HS-5 (cell line): ENCODE results near the gene EDC3.

Experiments
- DNase-seq: peaks from one replicate; pipeline ENCODE4 v3.0.0-alpha.2; 2012; ENCODE audit warnings: low read depth

EDC3 gene

GRCh38 chr15:74625693-74626092 lies 70.1 kb downstream of the EDC3 start:
- DNase-seq: no peak

DNA sequence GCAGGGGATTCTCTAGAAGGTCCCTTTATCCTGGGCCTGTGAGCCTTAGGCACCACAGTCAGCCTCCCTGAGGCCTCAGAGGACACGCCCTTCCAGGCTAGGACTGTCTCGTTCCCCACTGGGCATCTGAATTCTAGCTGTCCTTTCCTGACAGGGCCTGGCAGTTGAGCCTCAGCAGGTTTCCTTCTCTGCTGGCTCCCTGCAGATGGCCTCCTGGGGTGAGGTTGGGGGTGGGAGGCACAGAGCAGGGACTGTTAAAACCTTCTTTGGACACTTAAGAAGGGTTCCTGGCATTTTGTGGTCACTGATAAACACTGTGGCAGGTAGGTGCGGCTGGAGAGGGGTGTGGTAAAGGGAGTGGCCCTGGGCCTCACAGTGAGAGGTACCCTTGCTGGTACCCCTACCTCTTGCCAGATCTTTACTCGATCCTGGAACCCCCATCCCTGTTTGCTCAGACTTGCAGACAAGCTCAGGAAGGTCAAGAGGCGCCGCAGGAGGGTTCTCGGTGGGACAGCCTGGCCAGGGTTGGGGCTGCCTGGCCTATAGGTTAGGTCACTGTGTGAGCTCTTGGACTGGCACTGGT lies 71.7 kb downstream of the EDC3 start:
- no peak for DNase-seq

GRCh38 chr15:74622758-74623157 lies 73.1 kb downstream of the EDC3 start:
- DNase-seq: no peak

DNA sequence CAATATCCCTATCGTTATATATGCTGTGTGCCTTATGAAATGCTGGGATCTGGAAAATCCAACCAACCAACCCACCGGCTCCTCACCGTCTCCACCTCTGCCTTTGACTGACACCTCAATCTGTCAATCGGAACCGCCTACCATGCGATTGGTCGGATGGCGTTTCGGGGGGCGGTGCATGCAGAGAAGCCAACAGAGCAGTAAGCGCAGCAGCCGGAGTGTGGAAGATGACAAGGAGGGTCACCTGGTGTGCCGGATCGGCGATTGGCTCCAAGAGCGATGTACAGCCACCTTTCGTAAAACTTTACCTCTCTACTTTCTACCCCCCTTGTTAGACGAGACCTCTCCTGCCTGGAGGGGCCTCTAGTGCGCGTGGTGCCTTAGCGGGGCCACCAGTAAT lies 73.9 kb downstream of the EDC3 start:
- DNase-seq: no peak

DNA sequence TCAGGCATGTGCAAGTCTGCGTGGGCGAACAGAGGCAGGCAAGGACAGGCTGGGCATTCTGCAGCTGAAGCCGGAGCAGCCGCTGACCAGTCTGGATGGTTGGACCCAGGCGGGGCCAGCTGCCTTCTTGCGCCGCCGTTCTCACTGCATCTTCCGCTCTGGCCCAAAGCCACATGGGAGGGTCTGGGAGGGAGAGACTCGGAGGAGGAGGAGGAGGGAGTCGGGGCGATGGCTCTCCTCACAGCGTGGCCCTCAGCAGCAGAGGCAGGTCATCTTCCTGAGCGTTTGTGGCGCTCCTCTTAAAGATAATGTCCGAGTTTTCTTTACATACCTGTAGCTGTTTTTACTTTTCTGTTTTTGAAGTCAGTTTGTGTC lies 74.3 kb downstream of the EDC3 start:
- no peak for DNase-seq

DNA sequence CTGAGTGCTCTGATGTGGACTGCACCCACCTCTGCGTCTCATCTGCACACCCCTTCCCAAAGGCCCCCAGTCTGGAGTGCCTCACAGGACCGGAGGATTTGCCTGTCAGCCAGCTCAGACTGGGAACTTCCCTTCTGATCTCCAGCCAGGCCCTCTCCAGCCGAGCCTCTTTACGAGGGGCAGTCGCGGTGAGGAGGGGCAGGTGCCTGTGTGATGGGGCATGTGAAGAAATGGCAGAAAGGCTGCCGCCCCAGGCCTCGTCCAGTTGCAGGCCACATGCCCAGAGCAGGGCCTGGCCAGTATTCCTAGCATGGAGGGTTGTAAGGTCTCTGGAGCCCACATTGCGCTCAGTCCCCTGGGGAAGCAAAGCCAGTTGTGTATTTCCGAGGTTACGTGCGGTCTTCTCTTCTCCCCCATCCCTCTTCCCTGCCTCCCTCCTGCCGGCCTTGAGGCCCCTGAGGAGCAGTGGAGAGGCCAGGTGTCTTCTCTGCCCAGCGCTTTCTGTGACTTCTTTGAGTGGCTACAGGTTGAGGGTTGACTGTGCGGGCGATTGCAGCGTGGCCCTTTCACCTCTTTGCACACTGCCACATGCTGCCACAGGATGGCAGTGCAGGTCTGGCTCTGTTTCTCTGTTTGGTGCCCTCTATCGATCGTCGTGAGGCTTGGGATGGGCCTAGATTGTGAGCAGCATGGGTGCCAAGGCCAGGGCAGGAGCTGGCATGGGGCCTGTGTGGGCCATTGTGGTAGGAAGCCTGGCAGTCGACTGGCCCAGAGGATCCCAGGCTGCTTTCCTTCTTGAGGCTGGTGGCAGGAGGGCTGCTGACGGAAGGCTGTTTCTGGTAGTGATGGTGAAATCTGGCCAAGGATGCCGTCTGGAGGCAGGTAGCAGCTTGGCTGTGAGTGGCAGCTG lies 74.9 kb downstream of the EDC3 start:
- no peak for DNase-seq

DNA sequence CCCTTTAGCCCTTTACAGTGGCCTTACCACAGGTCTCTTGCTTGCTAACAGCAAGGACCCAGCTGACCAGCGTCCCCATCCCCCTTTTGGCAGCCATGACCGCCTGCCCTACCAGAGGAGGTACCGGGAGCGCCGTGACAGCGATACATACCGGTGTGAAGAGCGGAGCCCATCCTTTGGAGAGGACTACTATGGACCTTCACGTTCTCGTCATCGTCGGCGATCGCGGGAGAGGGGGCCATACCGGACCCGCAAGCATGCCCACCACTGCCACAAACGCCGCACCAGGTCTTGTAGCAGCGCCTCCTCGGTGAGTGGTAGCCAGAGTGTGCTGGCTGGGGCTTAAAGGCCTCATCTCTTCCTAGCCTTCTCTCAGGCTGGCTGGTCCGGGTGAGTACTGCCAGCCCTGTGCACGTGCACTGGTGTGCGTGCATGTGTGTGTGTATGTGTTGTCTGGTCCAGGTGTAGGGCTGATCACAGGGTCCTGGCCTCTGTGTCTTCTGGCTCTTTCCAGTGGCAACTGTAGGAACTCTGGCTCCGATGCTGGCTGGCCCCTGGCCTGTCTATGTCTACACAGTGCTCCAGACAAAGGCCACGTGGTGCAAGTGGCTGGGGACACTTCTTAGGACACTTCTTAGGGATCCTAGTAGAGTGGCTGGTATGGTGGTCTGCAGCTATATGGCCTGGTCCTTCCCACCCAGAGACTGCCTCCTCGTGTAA lies 75.7 kb downstream of the EDC3 start:
- DNase-seq: no peak

GRCh38 chr15:74618841-74619596 lies 76.8 kb downstream of the EDC3 start:
- DNase-seq: no peak

DNA sequence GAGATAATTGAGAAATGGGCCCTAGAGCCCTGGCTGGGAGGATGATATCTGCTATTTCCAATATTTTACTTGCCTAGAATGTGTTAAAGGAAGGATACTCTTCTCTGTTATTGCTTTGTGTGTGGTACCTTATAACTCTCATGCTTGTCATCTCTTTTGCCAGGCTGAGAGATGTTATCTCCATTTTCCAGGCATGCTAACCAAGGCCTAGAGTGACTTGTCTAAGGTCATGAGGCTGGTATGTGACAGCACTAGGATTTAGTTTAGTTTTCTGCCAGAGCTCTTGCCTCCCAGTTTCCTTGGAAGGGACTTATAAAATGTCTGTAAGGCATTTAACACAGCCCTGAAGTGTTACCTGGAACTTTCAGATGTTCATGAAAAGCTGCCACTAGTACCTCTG lies 78.8 kb downstream of the EDC3 start:
- DNase-seq: no peak

GRCh38 chr15:74616366-74616939 lies 79.4 kb downstream of the EDC3 start:
- no peak for DNase-seq

- DNase-seq: no peak
Measured at GRCh38 chr15:74615508-74616365, 80.1 kb downstream of the EDC3 start, which contains the start of gene CLK3. Gene CLK3 (plus strand): TSS chr15:74615836. CDS start chr15:74619197, 3,361 bp downstream.

GRCh38 chr15:74614744-74615507 lies 80.9 kb downstream of the EDC3 start:
- no peak for DNase-seq

DNA sequence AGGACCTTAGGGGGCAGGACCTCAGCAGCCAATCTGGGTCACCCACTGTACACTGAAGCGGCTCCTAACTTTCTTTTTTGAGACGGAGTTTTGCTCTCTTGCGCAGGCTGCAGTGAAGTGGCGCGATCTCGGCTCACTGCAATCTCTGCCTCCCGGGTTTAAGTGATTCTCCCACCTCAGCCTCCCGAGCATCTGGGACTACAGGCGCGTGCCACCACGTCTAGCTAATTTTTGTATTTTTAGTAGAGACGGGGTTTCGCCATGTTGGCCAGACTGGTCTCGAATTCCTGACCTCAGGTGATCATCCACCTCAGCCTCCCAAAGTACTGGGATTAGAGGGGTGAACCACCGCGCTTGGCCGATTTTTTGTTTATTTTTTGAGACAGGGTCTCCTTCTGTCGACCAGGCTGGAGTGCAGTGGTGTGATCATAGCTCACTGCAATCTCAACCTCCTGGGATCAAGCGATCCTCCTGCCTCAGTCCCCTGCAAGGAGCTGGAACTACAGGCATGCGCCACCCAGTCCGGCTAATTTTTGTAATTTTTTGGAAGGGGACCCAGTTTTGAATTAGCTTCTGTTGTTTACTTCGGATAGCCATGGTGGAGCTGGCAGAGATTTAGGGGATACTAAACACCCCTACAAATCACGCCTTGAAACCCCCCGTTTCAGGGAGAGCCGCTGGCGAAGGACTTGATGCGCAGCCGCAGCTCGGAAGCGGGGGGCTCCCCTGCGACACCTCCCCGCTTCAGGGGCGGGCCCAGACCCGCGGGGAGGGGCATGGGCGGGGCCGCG lies 81.7 kb downstream of the EDC3 start:
- DNase-seq: no peak

DNA sequence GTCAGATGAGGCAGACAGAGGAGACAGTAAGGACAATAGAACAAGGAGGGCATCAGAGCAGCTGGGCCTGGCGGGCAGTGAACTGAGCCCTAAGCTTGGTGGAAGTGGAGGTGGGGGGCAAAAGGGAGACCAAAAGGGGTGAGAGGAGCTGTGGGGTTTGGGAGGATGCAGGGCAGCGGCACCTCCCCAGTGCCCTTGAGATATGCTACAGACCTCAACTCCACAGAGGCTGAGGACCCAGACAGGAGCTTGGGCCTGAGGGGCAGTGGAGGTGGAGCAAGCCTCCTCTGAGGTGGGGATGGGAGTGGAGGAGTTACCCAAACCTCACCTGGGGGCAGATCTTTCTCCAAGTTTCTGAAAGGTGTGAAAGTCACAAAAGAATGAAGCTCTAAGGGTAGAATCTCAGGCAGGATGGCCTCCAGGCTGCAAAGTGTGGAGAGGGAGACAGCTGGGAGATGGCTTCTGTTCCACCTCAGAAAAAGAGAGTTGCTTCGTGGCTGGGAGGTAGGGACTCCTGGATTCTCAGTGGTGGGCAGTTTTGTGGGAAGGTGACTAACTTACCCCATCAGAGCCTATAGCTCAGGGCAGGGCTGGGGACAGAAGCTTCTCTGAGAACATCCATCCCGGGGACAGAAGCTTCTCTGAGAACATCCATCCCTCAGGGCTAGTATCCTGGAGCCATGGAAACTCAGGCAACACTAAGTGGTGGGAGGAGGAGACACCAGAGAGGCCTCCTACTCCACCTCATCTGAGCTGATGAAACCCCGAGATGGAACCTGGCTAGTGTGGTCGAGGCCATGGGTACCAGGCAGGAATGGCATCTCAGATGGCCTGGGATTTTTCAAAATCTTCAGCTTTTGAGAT lies 82.5 kb downstream of the EDC3 start:
- DNase-seq: no peak

GRCh38 chr15:74612677-74613076 lies 83.1 kb downstream of the EDC3 start:
- no peak for DNase-seq

DNA sequence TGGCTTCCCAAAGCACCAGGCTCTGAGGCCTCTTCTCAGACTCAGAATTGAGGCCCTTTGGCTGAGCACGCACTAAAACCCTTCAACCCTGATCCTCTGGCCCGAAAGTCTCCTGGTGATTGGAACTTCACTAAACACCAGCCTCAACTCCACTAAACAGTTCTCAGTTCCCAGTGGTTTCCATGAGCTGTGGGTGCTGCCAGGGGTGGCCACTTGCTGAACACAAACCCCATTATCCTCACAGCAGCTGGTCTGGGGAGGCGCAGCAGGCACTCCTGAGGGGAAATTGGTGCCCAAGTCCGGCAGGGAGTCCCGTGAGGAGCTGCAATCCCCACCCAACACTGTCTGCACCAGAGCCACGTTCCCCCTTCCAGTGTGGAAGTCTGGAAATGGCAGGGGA lies 84.0 kb downstream of the EDC3 start:
- DNase-seq: no peak

DNA sequence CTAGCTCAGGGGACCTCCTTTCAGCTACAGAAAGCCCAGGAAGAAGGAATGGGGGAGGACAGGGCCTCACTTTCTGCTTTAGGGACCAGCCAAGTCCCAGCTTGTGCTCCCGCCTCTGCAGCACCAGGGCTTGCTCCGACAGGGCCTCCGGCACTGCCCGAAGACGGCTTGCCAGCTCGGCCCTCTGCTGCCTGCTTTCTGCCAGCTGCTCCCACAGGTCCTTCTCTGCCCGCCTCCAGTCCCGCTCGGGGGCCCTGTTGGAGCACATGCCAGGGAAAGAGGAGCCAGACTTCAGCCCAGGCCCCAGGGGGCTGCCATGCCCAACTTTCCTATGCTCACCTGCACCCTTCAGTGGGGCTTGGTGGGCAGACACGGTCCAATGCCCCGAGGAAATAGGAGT lies 84.5 kb downstream of the EDC3 start:
- no peak for DNase-seq

GRCh38 chr15:74610302-74610951 lies 85.4 kb downstream of the EDC3 start:
- DNase-seq: no peak
